GM20431 (cell line): ENCODE results near the gene ANKRD30BL.
"Not testable (repeated sequence)": the region's sequence is repeated elsewhere in the genome, so short reads cannot be mapped to it uniquely, and the experiment has no call there.

ENCODE experiments used
- in situ Hi-C: fragments of 300-500 bp; cut with MseI, MboI; formaldehyde crosslinking; loops from one replicate; pipeline ENCODE4 v1.15.0; 2020; ENCODE audit warnings: low sequenced_read_pairs; ENCODE audit not compliant: unreplicated experiment

The ANKRD30BL gene

GRCh38 chr2:132161161-132162124, at the start of gene ANKRD30BL:
Gene ANKRD30BL, minus strand, starts transcription at chr2:132161952. Its CDS starts 247 bp downstream, at chr2:132161705.
- in situ Hi-C loops, result not testable (repeated sequence)

GRCh38 chr2:132202866-132203265, 41.1 kb upstream of the ANKRD30BL start:
- in situ Hi-C loops, result not testable (repeated sequence)

GRCh38 chr2:132192854-132193253, 31.1 kb upstream of the ANKRD30BL start:
- in situ Hi-C loops, result not testable (repeated sequence)

- in situ Hi-C loops, result not testable (repeated sequence)
These were observed 5.3 kb upstream of the ANKRD30BL start for GRCh38 chr2:132167100-132167499.

GRCh38 chr2:132162125-132162660, 441 bp upstream of the ANKRD30BL start:
- in situ Hi-C loops, result not testable (repeated sequence)

- in situ Hi-C loops, result not testable (repeated sequence)
These were observed 15.0 kb downstream of the ANKRD30BL start for GRCh38 chr2:132146774-132147173.
